HEK293 (cell line): ENCODE data around the gene HERC4.

Experiments used
- CTCF ChIA-PET: fragments of 350-600 bp; formaldehyde crosslinking; extraction: SDS; loops from one replicate; lab custom pipeline; 2021; ENCODE audit warnings: antibody characterized with exemption; lab: Yijun Ruan, JAX
- POLR2A ChIA-PET: fragments of 300-600 bp; formaldehyde crosslinking; extraction: SDS; loops from one replicate; lab custom pipeline; 2020; ENCODE audit warnings: antibody characterized with exemption, inconsistent platforms; lab: Yijun Ruan, JAX
- H3K27ac ChIP-seq: fragments of 200-500 bp; sonication (Bioruptor generic); 2 replicates; pipeline ENCODE4 v1.5.1; 2014; ENCODE audit warnings: low read depth, low read length, control low read depth, inconsistent platforms; ENCODE audit errors: extremely low read depth
- H3K36me3 ChIP-seq, 2 experiments: fragments of 200-500 bp in 1 of 2; sonication (Bioruptor generic) in 1 of 2; 1 replicate in 1 of 2; 2 replicates in 1 of 2; pipeline ENCODE4 v1.5.1; 2014 to 2017; ENCODE audit warnings: inconsistent platforms in 2 of 2, low read length in 2 of 2; ENCODE audit not compliant: control insufficient read depth in 2 of 2, insufficient read depth in 1 of 2
- H3K4me1 ChIP-seq: fragments of 200-500 bp; sonication (Bioruptor generic); 2 replicates; pipeline ENCODE4 v1.5.1; 2014; ENCODE audit warnings: mild to moderate bottlenecking, low read length, inconsistent platforms; ENCODE audit not compliant: control insufficient read depth, insufficient read depth
- H3K4me3 ChIP-seq: 2 replicates; pipeline ENCODE4 v1.5.1; 2011; ENCODE audit warnings: low read depth, mild to moderate bottlenecking, control low read depth, low read length, moderate library complexity
- H3K9me3 ChIP-seq: fragments of 200-500 bp; sonication (Bioruptor generic); 2 replicates; pipeline ENCODE4 v1.5.1; 2014; ENCODE audit warnings: low read depth, low read length, inconsistent platforms; ENCODE audit not compliant: control insufficient read depth, insufficient read depth
- BCL11A ChIP-seq: fragments of 450-650 bp; formaldehyde crosslinking; IDR thresholded peaks from 2 replicates; pipeline ENCODE4 v1.5.1; 2016; ENCODE audit warnings: low read depth, missing biosample characterization, missing genetic modification characterization
- GFI1B ChIP-seq: fragments of 450-650 bp; formaldehyde crosslinking; IDR thresholded peaks from 2 replicates; pipeline ENCODE4 v1.5.1; 2016; ENCODE audit warnings: missing biosample characterization, missing genetic modification characterization
- HOXD13 ChIP-seq: sonication (generic); formaldehyde crosslinking; IDR thresholded peaks from 2 replicates; pipeline ENCODE4 v1.8.0; 2022; ENCODE audit warnings: missing genetic modification reagents, borderline replicate concordance
- KLF10 ChIP-seq: fragments of 450-650 bp; IDR thresholded peaks from 2 replicates; pipeline ENCODE4 v1.5.1; 2018; ENCODE audit warnings: missing biosample characterization, mild to moderate bottlenecking, missing genetic modification characterization
- MZF1 ChIP-seq: fragments of 450-650 bp; formaldehyde crosslinking; IDR thresholded peaks from 2 replicates; pipeline ENCODE4 v1.5.1; 2017; ENCODE audit warnings: missing biosample characterization, missing genetic modification characterization, borderline replicate concordance
- OSR2 ChIP-seq: fragments of 450-650 bp; formaldehyde crosslinking; IDR thresholded peaks from 2 replicates; pipeline ENCODE4 v1.5.1; 2016; ENCODE audit warnings: missing biosample characterization, missing genetic modification characterization
- SCRT2 ChIP-seq: fragments of 450-650 bp; formaldehyde crosslinking; IDR thresholded peaks from 2 replicates; pipeline ENCODE4 v1.5.1; 2016; ENCODE audit warnings: missing biosample characterization, missing genetic modification characterization
- TCF7L2 ChIP-seq: IDR thresholded peaks from 2 replicates; pipeline ENCODE4 v1.6.1; 2011; ENCODE audit warnings: low read depth, mild to moderate bottlenecking, inconsistent platforms, low read length, moderate library complexity, borderline replicate concordance
- ZBTB1 ChIP-seq: fragments of 450-650 bp; formaldehyde crosslinking; IDR thresholded peaks from 2 replicates; pipeline ENCODE4 v1.5.1; 2016; ENCODE audit warnings: missing biosample characterization, missing genetic modification characterization
- ZBTB20 ChIP-seq: fragments of 450-650 bp; formaldehyde crosslinking; IDR thresholded peaks from 2 replicates; pipeline ENCODE4 v1.5.1; 2016; ENCODE audit warnings: missing biosample characterization, missing genetic modification characterization
- ZBTB26 ChIP-seq: fragments of 450-650 bp; formaldehyde crosslinking; optimal IDR thresholded peaks from 2 replicates; pipeline ENCODE3; 2016; ENCODE audit warnings: missing biosample characterization, mild to moderate bottlenecking, missing genetic modification characterization
- ZBTB48 ChIP-seq: fragments of 450-650 bp; formaldehyde crosslinking; IDR thresholded peaks from 2 replicates; pipeline ENCODE4 v1.5.1; 2016; ENCODE audit warnings: missing biosample characterization, missing genetic modification characterization
- ZFHX2 ChIP-seq: fragments of 450-650 bp; formaldehyde crosslinking; conservative IDR thresholded peaks from 2 replicates; pipeline ENCODE4 v1.5.1; 2016; ENCODE audit warnings: missing biosample characterization, missing genetic modification characterization
- ZNF146 ChIP-seq: fragments of 450-650 bp; formaldehyde crosslinking; IDR thresholded peaks from 2 replicates; pipeline ENCODE4 v1.5.1; 2016; ENCODE audit warnings: missing biosample characterization, missing genetic modification characterization
- ZNF18 ChIP-seq: fragments of 450-650 bp; formaldehyde crosslinking; IDR thresholded peaks from 2 replicates; pipeline ENCODE4 v1.5.1; 2016; ENCODE audit warnings: missing biosample characterization, missing genetic modification characterization
- ZNF239 ChIP-seq: fragments of 450-650 bp; formaldehyde crosslinking; IDR thresholded peaks from 2 replicates; pipeline ENCODE4 v1.5.1; 2016; ENCODE audit warnings: missing biosample characterization, missing genetic modification characterization
- ZNF423 ChIP-seq: fragments of 450-650 bp; formaldehyde crosslinking; IDR thresholded peaks from 2 replicates; pipeline ENCODE4 v1.5.1; 2016; ENCODE audit warnings: missing biosample characterization, missing genetic modification characterization
- ZNF548 ChIP-seq: fragments of 450-650 bp; formaldehyde crosslinking; IDR thresholded peaks from 2 replicates; pipeline ENCODE4 v1.5.1; 2016; ENCODE audit warnings: missing biosample characterization, missing genetic modification characterization
- ZNF600 ChIP-seq: fragments of 450-650 bp; formaldehyde crosslinking; IDR thresholded peaks from 2 replicates; pipeline ENCODE4 v1.5.1; 2016; ENCODE audit warnings: missing biosample characterization, missing genetic modification characterization
- ZNF658 ChIP-seq: fragments of 450-650 bp; formaldehyde crosslinking; IDR thresholded peaks from 2 replicates; pipeline ENCODE4; 2016; ENCODE audit warnings: missing biosample characterization, missing genetic modification characterization
- ZNF747 ChIP-seq: fragments of 450-650 bp; formaldehyde crosslinking; IDR thresholded peaks from 2 replicates; pipeline ENCODE4 v1.5.1; 2016; ENCODE audit warnings: missing biosample characterization, missing genetic modification characterization
- ZNF785 ChIP-seq: fragments of 450-650 bp; formaldehyde crosslinking; IDR thresholded peaks from 2 replicates; pipeline ENCODE4 v1.5.1; 2016; ENCODE audit warnings: missing biosample characterization, missing genetic modification characterization
- ZNF837 ChIP-seq: fragments of 450-650 bp; formaldehyde crosslinking; IDR thresholded peaks from 2 replicates; pipeline ENCODE4 v1.5.1; 2016; ENCODE audit warnings: missing biosample characterization, missing genetic modification characterization
- ZXDB ChIP-seq: fragments of 450-650 bp; formaldehyde crosslinking; IDR thresholded peaks from 2 replicates; pipeline ENCODE4 v1.5.1; 2016; ENCODE audit warnings: missing biosample characterization, missing genetic modification characterization
- TF ChIP-seq, protein P1 (sequence below): fragments of 450-650 bp; formaldehyde crosslinking; IDR thresholded peaks from 2 replicates; pipeline ENCODE4 v1.5.1; 2016; ENCODE audit warnings: missing biosample characterization, missing genetic modification characterization
- TF ChIP-seq, protein P2 (sequence below): fragments of 450-650 bp; formaldehyde crosslinking; IDR thresholded peaks from 2 replicates; pipeline ENCODE4 v1.5.1; 2016; ENCODE audit warnings: missing biosample characterization, missing genetic modification characterization
- TF ChIP-seq, protein P3 (sequence below): fragments of 450-650 bp; formaldehyde crosslinking; IDR thresholded peaks from 2 replicates; pipeline ENCODE4 v1.5.0; 2017; ENCODE audit warnings: missing biosample characterization, missing genetic modification characterization, borderline replicate concordance
- TF ChIP-seq, protein P4 (sequence below): fragments of 450-650 bp; formaldehyde crosslinking; IDR thresholded peaks from 2 replicates; pipeline ENCODE4 v1.5.1; 2016; ENCODE audit warnings: missing biosample characterization, missing genetic modification characterization

Gene HERC4

DNA sequence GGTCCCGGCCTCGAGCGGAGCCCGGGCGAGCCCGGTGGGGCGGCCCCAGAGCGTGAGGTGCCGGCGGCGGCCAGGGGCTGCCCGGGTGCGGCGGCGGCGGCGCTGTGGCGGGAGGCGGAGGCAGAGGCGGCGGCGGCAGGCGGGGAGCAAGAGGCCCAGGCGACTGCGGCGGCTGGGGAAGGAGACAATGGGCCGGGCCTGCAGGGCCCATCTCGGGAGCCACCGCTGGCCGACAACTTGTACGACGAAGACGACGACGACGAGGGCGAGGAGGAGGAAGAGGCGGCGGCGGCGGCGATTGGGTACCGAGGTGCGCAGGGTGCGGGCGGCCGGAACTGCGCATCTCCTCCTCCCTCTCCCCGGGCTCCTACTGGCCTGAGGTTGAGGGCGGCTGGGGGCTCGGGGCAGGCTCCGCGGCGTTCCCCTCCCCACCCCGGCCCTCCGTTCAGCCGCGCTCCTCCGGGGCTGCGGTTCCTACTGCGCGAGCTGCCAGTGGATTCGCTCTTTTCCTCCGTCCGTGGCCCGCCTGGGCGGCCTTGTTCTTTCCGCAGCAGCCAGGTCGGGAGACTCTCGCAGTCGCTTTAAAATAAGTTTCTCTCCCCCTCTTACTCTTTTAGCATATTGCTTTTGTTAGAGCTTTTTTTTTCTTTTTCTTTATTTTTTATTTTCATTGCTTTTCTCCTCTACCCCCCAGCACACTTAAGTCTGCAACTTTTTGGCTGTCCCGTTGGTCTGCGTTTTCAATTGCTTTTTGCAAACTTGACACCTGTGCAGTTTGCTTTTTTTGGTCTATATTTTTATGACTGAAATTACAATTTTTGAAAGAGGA lies 190.0 kb downstream of the HERC4 start:
- Histone ChIP-seq H3K36me3 (peaks cover 22 to 33% of the 10 kb centered on the region in 2 experiments), H3K9me3 (no peaks in the 10 kb centered on the region), H3K4me3 (peak overlapping the region; percentile 75), H3K4me1 (peaks cover 5% of the 10 kb centered on the region; the same call in 1 of the 2 replicates), H3K27ac (peak overlapping the region; percentile 98)
- ChIA-PET CTCF (interaction anchor here (0.7 to 1.5 kb wide), 5 partner anchors 29 to 272 kb away, joined by 3 to 4 read pairs (median 3); no protein-coding TSS in a partner anchor), POLR2A (interaction anchor here (0.6 to 1.9 kb wide), 8 partner anchors 9 to 1015 kb away, joined by 3 to 10 read pairs (median 4); partner anchors contain the start of genes HNRNPH3 and PBLD)
- TF ChIP-seq GFI1B (tag by site-specific recombination) (no peak), ZBTB1 (0 out of 2 replicates have a peak, but pooled peaks have one; percentile 56), MZF1 (tag by site-specific recombination) (no peak), ZNF548 (no peak), ZNF423 (tag by site-specific recombination) (peak; percentile 39; the same call in 1 of the 2 replicates), ZXDB (tag by site-specific recombination) (peak; percentile 20; the same call in 1 of the 2 replicates), ZNF785 (no peak), KLF10 (tag by site-specific recombination) (no peak), ZFHX2 (peak; percentile 5; the same call in 1 of the 2 replicates), ZNF18 (no peak), ZNF146 (tag by site-specific recombination) (no peak), ZNF600 (tag by site-specific recombination) (peak; percentile 63; the same call in 1 of the 2 replicates), ZNF837 (tag by site-specific recombination) (no peak), ZBTB26 (tag by site-specific recombination) (peak; percentile 78), ZNF239 (tag by site-specific recombination) (0 out of 2 replicates have a peak, but pooled peaks have one; percentile 19), TCF7L2 (no peak), SCRT2 (tag by site-specific recombination) (no peak), HOXD13 (0 out of 2 replicates have a peak, but pooled peaks have one; percentile 38), ZBTB48 (tag by site-specific recombination) (0 out of 2 replicates have a peak, but pooled peaks have one; percentile 36), ZNF658 (tag by site-specific recombination) (no peak), ZBTB20 (peak; percentile 97), ZNF747 (tag by site-specific recombination) (no peak), OSR2 (tag by site-specific recombination) (0 out of 2 replicates have a peak, but pooled peaks have one; percentile 8), BCL11A (tag by site-specific recombination) (no peak)
- TF ChIP-seq, protein P1, sequence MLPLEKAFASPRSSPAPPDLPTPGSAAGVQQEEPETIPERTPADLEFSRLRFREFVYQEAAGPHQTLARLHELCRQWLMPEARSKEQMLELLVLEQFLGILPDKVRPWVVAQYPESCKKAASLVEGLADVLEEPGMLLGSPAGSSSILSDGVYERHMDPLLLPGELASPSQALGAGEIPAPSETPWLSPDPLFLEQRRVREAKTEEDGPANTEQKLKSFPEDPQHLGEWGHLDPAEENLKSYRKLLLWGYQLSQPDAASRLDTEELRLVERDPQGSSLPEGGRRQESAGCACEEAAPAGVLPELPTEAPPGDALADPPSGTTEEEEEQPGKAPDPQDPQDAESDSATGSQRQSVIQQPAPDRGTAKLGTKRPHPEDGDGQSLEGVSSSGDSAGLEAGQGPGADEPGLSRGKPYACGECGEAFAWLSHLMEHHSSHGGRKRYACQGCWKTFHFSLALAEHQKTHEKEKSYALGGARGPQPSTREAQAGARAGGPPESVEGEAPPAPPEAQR = no peak
- TF ChIP-seq, protein P2, sequence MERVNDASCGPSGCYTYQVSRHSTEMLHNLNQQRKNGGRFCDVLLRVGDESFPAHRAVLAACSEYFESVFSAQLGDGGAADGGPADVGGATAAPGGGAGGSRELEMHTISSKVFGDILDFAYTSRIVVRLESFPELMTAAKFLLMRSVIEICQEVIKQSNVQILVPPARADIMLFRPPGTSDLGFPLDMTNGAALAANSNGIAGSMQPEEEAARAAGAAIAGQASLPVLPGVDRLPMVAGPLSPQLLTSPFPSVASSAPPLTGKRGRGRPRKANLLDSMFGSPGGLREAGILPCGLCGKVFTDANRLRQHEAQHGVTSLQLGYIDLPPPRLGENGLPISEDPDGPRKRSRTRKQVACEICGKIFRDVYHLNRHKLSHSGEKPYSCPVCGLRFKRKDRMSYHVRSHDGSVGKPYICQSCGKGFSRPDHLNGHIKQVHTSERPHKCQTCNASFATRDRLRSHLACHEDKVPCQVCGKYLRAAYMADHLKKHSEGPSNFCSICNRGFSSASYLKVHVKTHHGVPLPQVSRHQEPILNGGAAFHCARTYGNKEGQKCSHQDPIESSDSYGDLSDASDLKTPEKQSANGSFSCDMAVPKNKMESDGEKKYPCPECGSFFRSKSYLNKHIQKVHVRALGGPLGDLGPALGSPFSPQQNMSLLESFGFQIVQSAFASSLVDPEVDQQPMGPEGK = peak; percentile 92
- TF ChIP-seq, protein P3, sequence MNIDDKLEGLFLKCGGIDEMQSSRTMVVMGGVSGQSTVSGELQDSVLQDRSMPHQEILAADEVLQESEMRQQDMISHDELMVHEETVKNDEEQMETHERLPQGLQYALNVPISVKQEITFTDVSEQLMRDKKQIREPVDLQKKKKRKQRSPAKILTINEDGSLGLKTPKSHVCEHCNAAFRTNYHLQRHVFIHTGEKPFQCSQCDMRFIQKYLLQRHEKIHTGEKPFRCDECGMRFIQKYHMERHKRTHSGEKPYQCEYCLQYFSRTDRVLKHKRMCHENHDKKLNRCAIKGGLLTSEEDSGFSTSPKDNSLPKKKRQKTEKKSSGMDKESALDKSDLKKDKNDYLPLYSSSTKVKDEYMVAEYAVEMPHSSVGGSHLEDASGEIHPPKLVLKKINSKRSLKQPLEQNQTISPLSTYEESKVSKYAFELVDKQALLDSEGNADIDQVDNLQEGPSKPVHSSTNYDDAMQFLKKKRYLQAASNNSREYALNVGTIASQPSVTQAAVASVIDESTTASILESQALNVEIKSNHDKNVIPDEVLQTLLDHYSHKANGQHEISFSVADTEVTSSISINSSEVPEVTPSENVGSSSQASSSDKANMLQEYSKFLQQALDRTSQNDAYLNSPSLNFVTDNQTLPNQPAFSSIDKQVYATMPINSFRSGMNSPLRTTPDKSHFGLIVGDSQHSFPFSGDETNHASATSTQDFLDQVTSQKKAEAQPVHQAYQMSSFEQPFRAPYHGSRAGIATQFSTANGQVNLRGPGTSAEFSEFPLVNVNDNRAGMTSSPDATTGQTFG (tag by site-specific recombination) = no peak
- TF ChIP-seq, protein P4, sequence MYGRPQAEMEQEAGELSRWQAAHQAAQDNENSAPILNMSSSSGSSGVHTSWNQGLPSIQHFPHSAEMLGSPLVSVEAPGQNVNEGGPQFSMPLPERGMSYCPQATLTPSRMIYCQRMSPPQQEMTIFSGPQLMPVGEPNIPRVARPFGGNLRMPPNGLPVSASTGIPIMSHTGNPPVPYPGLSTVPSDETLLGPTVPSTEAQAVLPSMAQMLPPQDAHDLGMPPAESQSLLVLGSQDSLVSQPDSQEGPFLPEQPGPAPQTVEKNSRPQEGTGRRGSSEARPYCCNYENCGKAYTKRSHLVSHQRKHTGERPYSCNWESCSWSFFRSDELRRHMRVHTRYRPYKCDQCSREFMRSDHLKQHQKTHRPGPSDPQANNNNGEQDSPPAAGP (tag by site-specific recombination) = peak; percentile 44
